Aorta (tissue), 5 donors: Measurements from ENCODE around the gene NYNRIN. TPM values are rescaled to one million over a fixed set of nuclear protein-coding genes. Genes with fewer than 3 reads are reported as not detected.

Source experiments
- ATAC-seq: fragments of 200-7000 bp; cut with Tn5 transposase; one replicate; pipeline ENCODE4 v1.9.1; 2022; ENCODE audit warnings: moderate library complexity; ENCODE audit not compliant: low FRiP score
- DNase-seq, 2 donors: peaks; one replicate each; pipeline ENCODE4 v3.0.0-alpha.2; 2020
- H3K27ac ChIP-seq, 2 donors: one replicate each; pipeline ENCODE4 v1.5.1; 2013; ENCODE audit warnings: low read length in 2 of 2, mild to moderate bottlenecking in 2 of 2, moderate library complexity in 2 of 2, control low read depth in 1 of 2, inconsistent platforms in 1 of 2, low read depth in 1 of 2
- H3K27me3 ChIP-seq, 2 donors: one replicate each; pipeline ENCODE4 v1.6.1; 2013; ENCODE audit warnings: control low read depth in 1 of 2, low read length in 1 of 2, mild to moderate bottlenecking in 1 of 2, moderate library complexity in 1 of 2; ENCODE audit not compliant: insufficient read depth in 2 of 2, control insufficient read depth in 1 of 2
- H3K36me3 ChIP-seq, 2 donors: one replicate each; pipeline ENCODE4 v1.6.1; 2013; ENCODE audit warnings: control low read depth in 1 of 2, low read length in 1 of 2, mild to moderate bottlenecking in 1 of 2; ENCODE audit not compliant: insufficient read depth in 2 of 2, control insufficient read depth in 1 of 2
- H3K4me1 ChIP-seq, 2 donors: one replicate each; pipeline ENCODE4 v1.6.1; 2013; ENCODE audit warnings: low read length in 2 of 2, control low read depth in 1 of 2, mild to moderate bottlenecking in 1 of 2, moderate library complexity in 1 of 2; ENCODE audit not compliant: insufficient read depth in 2 of 2, control insufficient read depth in 1 of 2
- H3K4me3 ChIP-seq, 2 donors: one replicate each; pipeline ENCODE4 v1.5.1; 2013; ENCODE audit warnings: low read length in 2 of 2, control low read depth in 1 of 2, mild to moderate bottlenecking in 1 of 2
- H3K9me3 ChIP-seq: one replicate; pipeline ENCODE4 v1.6.1; 2013; ENCODE audit warnings: mild to moderate bottlenecking, low read length; ENCODE audit not compliant: control insufficient read depth
- WGBS, 2 donors: extraction: QIAGEN DNeasy Blood & Tissue Kit; methylation state at CpG; one replicate each; pipeline ENCODE4 v1.1.7; 2013; 5-methylcytosine and 5-hydroxymethylcytosine counted together
- intact Hi-C, 2 donors: fragments of 100-400 bp; cut with DNase I; formaldehyde crosslinking; loops; one replicate each; pipeline versions ENCODE4 v1.14.2 to v1.15.0; 2022
- polyA plus RNA-seq, 2 donors: library from polyadenylated mRNA; stranded (reverse); fragments of 200-250 nt; gene quantifications; one replicate each; pipeline ENCODE4 v1.2.3, GENCODE V29; 2013
- total RNA-seq, 2 donors: library from RNA; stranded (reverse); fragmentation: NEBNext Ultra II Directional; extraction: Animal tissue kit (Norgen Biotek cat#: 25700); gene quantifications; one replicate each; pipeline ENCODE4 v1.2.1, GENCODE V29; 2021
- donor health status: healthy with polysubstance abuse.
- donor health status: Bipolar disorder and iron deficiency.
- donor health status: DM: no; HTN: no; CAD: no.
- donor health status: DM: no; HTN: no; CAD: no.
- donor health status: DM: yes; HTN: yes; CAD: no.

Gene NYNRIN
- total and polyA plus RNA-seq, 4 donors, result 1.8 to 31.6 (median 8.2) TPM

DNA sequence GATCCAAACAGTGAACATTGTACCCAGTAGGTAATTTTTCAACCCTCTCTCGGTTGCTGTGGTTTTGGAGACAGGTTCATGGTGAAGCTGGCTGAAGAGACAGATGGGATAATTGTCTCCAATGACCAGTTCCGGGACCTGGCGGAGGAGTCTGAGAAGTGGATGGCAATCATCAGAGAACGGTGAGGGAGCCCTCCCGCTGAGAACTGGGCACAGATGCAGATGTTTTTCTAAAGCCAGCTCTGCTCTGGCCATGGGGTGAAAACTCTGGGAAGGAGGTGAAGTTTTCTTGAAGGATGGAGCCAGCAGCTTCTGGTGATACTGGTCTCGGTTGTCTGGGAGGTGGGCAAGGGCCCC lies 37.2 kb downstream of the NYNRIN start:
- Histone ChIP-seq H3K4me1 (no peaks in the 10 kb centered on the region), H3K27ac (no peak overlapping the region), H3K9me3 (no peaks in the 10 kb centered on the region), H3K4me3 (no peak overlapping the region), H3K36me3 (peaks cover 0 to 11% of the 10 kb centered on the region in 2 donors), H3K27me3 (no peaks in the 10 kb centered on the region)
- DNase-seq (no peak), ATAC-seq (no peak)
- 59 to 61% methylated on average over 6 of the region's 6 CpGs for WGBS, 2 donors
- intact Hi-C loops, result loop anchor here (2.0 to 10.0 kb wide), 2 partner anchors 103 to 321 kb away; partner anchors contain the start of genes DCAF11 (in 1 of the 2) and NRL (in 1 of the 2)

DNA sequence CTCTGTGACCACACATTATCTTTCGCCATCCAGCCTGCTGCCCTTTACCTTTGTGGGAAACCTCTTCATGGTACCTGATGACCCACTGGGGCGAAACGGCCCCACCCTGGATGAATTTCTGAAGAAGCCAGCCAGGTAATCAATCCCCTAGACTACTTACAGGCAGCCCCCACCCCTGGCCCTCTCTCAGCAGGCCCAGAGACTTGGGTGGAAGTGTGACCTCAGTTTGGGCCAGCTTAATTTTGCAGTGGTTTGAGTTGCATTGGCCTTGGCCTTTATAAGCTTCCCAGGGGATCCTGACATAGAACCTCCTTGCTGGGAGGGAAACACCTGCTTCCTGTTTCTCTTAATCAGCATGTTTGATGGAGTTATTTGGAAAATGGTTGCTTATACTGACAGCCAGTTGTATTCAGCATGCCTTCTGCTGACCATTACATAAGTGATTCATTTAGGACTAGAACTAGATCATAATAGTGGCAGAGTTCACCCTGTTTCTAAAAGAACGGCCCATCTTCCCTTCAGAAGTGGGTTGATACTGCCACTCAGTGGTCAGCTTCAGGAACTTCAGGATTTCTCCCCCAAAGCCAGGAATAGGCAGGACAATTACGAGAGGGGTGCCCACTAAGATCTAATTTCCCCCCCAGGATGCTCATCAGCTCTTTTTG lies 37.7 kb downstream of the NYNRIN start:
- peak overlapping the region in 1 of 2 donors; percentile 42 for H3K27ac ChIP-seq
- H3K36me3 ChIP-seq, result peaks cover 0 to 11% of the 10 kb centered on the region in 2 donors
- 50 to 52% methylated on average over 5 of the region's 5 CpGs for WGBS, 2 donors
- intact Hi-C loops, result loop anchor here (2.0 to 10.0 kb wide), 2 partner anchors 104 to 322 kb away; partner anchors contain the start of genes DCAF11 (in 1 of the 2) and NRL (in 1 of the 2)
- ATAC-seq, result peak; percentile 80
- no peaks in the 10 kb centered on the region for H3K4me1 ChIP-seq
- no peak overlapping the region for H3K4me3 ChIP-seq
- H3K27me3 ChIP-seq, result no peaks in the 10 kb centered on the region
- DNase-seq, result no peak
- H3K9me3 ChIP-seq, result no peaks in the 10 kb centered on the region

DNA sequence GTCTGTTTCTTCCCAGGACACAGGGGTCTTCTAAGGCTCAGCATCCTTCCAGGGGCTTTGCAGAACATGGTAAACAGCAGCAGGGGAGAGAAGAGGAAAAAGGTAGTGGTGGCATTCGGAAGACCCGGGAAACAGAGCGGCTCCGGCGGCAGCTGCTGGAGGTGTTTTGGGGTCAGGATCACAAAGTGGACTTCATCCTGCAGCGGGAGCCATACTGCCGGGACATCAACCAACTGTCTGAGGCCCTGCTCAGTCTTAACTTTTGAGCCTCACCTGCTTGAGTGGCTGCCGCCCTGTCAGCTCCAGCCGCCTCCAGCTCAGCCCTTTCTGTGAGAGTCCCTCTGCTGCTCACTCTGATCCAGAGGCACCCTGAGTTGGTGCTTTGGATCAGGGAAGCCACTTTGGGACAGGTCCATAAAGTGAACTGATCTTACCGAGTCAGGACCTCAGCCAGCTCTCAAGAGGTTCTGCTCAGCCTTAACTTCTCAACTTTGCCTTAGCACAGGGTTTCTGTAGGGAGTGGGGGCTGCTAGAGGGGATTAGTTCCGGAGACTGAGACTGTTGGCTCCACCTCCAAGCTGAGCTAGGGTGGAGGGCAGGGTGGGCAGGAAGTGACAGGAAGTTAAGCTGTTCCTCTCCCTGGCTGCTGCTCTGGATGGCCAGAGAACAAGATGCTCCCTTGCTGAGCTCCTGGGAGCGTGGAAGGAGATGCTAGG lies 38.4 kb downstream of the NYNRIN start:
- WGBS, 2 donors, result 67 to 68% methylated on average over 12 of the region's 12 CpGs
- Histone ChIP-seq H3K9me3 (no peaks in the 10 kb centered on the region), H3K4me3 (no peak overlapping the region), H3K36me3 (peaks cover 0 to 11% of the 10 kb centered on the region in 2 donors), H3K4me1 (no peaks in the 10 kb centered on the region), H3K27ac (no peak overlapping the region), H3K27me3 (no peaks in the 10 kb centered on the region)
- intact Hi-C loops, result loop anchor here (2.0 to 10.0 kb wide), 2 partner anchors 104 to 322 kb away; partner anchors contain the start of genes DCAF11 (in 1 of the 2) and NRL (in 1 of the 2)
- no peak for DNase-seq
- ATAC-seq, result no peak

DNA sequence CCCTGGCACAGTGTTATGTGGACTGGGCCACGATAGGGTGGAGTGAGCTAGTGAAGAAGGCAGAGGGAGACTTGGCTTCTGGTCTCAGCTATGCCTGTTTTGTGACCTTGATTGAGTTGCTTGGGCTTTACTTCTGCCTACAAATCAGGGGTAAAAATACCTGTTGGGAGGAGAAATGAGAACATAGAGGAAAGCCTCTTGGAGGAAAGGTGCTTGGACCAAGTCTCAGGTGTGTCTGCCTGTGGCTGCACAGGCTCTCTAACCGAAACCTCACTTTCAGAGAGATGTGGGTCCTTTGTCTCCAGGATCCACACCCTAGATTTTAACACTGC lies 38.9 kb downstream of the NYNRIN start:
- H3K4me3 ChIP-seq, result no peak overlapping the region
- peaks cover 0 to 11% of the 10 kb centered on the region in 2 donors for H3K36me3 ChIP-seq
- DNase-seq (no peak), ATAC-seq (no peak)
- no peaks in the 10 kb centered on the region for H3K9me3 ChIP-seq
- no peaks in the 10 kb centered on the region for H3K27me3 ChIP-seq
- intact Hi-C loops, result loop anchor here (2.0 to 10.0 kb wide), 2 partner anchors 105 to 323 kb away; partner anchors contain the start of genes DCAF11 (in 1 of the 2) and NRL (in 1 of the 2)
- H3K4me1 ChIP-seq, result no peaks in the 10 kb centered on the region
- 69 to 73% methylated on average over 2 of the region's 2 CpGs for WGBS, 2 donors
- H3K27ac ChIP-seq, result no peak overlapping the region

DNA sequence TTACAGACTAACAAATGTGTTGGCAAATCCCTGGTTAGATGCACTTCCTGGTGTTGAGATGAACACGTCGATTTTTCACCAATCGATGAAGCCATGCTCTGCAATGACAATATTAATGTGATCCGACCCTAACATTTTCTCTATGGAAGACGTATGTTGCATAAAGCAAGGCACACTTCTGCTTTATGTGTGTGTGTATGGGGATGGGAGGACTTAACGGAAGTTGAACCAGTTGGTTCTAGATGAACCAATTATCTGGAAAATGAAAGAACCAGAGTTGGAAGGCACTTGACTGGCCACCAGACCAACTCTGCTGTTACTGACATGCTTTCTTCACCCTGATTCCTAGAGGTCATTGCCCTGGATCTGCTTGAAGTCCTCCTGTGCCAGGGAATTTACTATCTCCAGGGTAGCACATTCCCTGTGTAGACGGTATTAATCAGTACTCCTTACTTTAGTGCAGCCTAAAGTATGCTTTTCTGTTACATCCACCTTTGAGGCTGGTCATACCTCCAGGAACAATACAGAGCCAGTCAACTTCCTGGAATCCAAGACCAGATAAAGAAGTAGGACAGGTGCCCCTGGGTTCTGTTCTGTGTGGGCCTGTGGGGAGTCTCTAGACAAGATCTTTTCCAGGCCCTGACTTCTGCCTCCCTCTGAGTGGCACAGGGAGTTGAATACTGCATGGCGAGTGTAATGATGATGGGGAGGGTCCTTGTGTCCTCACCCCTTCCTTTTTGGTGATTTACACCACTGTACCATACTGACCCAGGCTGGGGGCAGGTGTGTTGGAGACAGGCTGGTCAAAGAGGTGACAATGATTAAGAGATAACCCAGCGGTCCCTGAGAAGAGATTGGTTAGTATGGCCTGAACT lies 39.7 kb downstream of the NYNRIN start:
- no peaks in the 10 kb centered on the region for H3K27me3 ChIP-seq
- ATAC-seq, result no peak
- H3K4me3 ChIP-seq, result no peak overlapping the region
- intact Hi-C loops, result loop anchor here in 1 of 2 donors (10.0 kb wide), 1 partner anchor 324 kb away; the partner anchor contains the start of genes DCAF11 and NRL
- no peak for DNase-seq
- no peaks in the 10 kb centered on the region for H3K9me3 ChIP-seq
- no peak overlapping the region for H3K27ac ChIP-seq
- H3K36me3 ChIP-seq, result peaks cover 0 to 11% of the 10 kb centered on the region in 2 donors
- H3K4me1 ChIP-seq, result no peaks in the 10 kb centered on the region
- WGBS, 2 donors, result 55 to 68% methylated on average over 9 of the region's 9 CpGs

DNA sequence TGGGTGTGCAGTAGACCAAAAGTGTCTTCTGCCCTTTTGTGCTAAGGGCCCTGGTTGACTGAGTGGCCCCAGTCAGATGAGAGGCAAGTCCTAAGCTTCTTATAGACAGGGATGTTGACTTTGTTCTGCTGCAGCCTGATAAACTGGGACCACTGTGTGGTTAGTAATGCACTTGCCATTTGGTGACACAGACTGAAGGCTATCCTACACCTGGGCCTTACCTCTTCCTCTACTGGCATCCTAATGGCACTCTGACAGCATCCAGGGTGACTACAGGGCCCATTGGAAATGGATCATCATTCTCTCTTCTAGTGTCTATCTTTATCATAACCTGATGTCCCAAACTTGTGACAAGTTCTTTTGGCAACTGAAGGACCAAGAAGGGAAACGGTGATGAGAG lies 40.5 kb downstream of the NYNRIN start:
- Histone ChIP-seq H3K4me3 (no peak overlapping the region), H3K4me1 (no peaks in the 10 kb centered on the region), H3K27ac (no peak overlapping the region), H3K36me3 (peaks cover 0 to 11% of the 10 kb centered on the region in 2 donors), H3K27me3 (no peaks in the 10 kb centered on the region), H3K9me3 (no peaks in the 10 kb centered on the region)
- no peak for DNase-seq
- ATAC-seq, result no peak
- intact Hi-C loops, result loop anchor here in 1 of 2 donors (10.0 kb wide), 1 partner anchor 324 kb away; the partner anchor contains the start of genes DCAF11 and NRL
- 35% methylated on average over 1 of the region's 1 CpG for WGBS, 2 donors

DNA sequence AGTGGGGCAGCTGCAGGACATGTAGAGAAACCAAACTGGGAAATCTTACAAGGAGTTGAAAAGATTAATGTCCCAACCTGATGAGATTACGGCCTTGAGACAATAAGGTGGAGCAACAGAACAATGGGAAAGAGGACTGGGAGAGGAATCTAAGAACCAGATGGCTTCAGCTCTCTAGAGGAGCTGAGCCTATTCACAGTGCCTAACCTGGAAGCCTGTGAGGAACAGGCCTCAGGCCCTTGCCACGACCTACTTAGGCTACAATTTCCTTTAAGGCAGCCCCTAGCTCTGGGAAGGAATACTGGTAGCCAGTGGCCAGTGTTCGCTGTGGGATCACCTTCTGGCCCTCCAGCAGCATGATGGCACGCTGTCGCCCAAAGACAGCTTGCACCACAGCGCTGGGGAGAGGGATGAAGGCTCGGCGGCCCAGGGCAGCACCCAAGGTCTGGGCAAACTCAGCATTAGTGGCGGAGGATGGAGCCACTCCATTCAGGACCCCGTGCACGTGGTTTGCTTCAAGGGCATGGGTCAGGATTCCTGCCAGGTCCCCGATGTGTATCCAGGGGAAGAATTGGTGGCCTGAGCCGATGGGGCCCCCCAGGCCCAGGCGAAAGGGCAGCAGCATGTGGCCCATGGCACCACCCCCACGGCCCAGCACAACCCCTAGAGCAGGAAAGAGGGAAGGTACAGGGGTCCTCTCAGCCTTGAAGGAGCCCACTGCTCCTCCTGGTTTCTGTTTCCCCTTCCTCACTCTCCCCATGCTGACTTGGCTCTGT lies 41.2 kb downstream of the NYNRIN start:
- intact Hi-C loops, result loop anchor here (2.0 to 10.0 kb wide), 2 partner anchors 73 to 325 kb away; partner anchors contain the start of genes DCAF11 (in 1 of the 2) and NRL (in 1 of the 2)
- H3K9me3 ChIP-seq, result no peaks in the 10 kb centered on the region
- 64 to 68% methylated on average over 15 of the region's 15 CpGs for WGBS, 2 donors
- no peak for ATAC-seq
- DNase-seq, result no peak
- peaks cover 0 to 11% of the 10 kb centered on the region in 2 donors for H3K36me3 ChIP-seq
- no peaks in the 10 kb centered on the region for H3K4me1 ChIP-seq
- H3K27ac ChIP-seq, result no peak overlapping the region
- no peak overlapping the region for H3K4me3 ChIP-seq
- no peaks in the 10 kb centered on the region for H3K27me3 ChIP-seq
